ENCODE results near the gene LPIN1. TPM values are rescaled to one million over a fixed set of nuclear protein-coding genes. Genes with fewer than 3 reads are reported as not detected.

The LPIN1 gene
- polyA plus RNA-seq (ENCODE audit: insufficient read length in 4 of 4): 10 to 100 TPM; 22.1 to 26.2 (median 23.9) TPM

- DNase-seq (ENCODE audit: low read depth in 4 of 4, low spot score in 3 of 4): peak in 3 of 4 donors; percentile 74 to 81 (median 75)
These were observed at the start of gene LPIN1 for GRCh38 chr2:11746376-11746806. TSS of gene LPIN1 (plus strand) at chr2:11746632. CDS start at chr2:11765542, 18,910 bp downstream.

DNA sequence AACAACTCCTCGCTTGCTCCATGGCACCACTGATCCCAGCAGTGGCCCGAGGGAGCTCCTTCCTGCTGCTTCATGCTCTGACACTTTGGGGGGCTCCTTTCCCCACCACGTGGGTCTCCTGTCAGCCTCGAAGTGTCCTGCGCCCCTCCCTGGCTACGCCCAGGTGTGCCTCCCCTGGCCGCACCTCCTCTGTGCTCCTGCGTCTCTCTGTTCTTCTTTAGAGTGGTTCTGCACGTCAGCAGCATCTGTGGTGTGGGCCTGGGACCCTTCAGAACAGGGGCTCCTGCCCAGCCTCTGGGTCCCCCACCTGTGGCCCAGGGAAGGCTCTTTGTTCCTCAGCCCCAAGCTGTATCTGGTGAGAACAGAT is 49.7 kb upstream of the LPIN1 start:
- DNase-seq (ENCODE audit: low read depth in 4 of 4, low spot score in 3 of 4): no peak

DNA sequence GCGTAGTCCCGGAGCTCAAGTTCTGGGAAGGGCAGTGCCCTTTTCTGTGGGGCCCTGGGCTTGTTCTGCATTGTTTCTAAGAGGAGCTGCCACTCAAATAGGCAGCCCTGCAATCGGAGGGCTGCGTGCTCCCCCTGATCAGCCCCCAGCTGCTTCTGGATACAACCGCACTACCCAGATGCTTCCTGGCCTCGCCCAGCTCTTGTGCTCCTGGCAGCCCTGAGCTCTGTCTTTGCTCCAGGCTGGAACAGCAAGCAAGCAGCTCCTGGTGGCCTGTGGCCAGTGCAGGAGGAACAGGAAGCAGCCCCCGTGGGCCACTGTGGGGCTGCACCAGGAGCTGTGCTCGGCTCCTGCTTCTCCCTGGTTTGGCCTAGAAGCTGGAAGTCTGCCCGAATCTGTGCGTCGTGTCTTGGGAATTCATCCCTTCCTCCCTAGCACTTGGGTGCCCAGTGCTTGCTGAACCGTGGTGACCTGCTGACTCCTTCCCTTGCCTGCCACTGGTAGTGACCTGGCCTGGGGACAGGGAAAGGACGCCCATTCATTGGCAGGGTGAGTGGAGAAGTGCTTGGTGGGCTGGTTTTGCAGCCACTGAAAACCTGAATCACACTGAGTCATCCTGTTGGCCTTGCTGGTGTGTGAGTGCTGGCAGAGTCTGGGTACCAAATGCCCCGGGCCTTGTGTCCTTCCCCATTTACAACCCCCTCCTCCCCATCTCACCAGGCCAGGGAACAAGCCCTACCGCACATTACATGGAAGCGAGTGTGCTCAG is 49.1 kb upstream of the LPIN1 start:
- DNase-seq (ENCODE audit: low read depth in 4 of 4, low spot score in 3 of 4): no peak

- no peak for DNase-seq (ENCODE audit: low read depth in 4 of 4, low spot score in 3 of 4)
These were observed 48.2 kb upstream of the LPIN1 start for GRCh38 chr2:11698009-11698922.

GRCh38 chr2:11699686-11700670 is 46.5 kb upstream of the LPIN1 start:
- no peak for DNase-seq (ENCODE audit: low read depth in 4 of 4, low spot score in 3 of 4)

DNA sequence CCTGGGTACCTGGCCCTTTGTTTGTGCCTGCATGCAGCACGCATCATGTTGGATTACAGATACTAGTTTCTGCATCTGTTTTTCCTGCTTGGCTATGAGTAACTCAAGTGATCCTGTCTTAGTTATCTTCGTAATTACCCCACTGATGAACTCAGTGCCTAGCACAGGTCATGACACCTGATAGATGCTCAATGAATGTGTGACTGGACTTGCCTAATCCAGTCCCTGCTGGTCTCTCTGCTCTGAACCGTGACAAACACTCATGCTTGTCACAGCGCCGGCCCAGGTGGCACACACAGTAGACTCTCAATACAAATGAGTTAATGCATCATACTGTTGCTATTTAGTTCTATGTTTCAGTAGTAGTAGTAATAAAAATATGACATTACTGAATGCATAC is 45.2 kb upstream of the LPIN1 start:
- DNase-seq (ENCODE audit: low read depth in 4 of 4, low spot score in 3 of 4): no peak

DNA sequence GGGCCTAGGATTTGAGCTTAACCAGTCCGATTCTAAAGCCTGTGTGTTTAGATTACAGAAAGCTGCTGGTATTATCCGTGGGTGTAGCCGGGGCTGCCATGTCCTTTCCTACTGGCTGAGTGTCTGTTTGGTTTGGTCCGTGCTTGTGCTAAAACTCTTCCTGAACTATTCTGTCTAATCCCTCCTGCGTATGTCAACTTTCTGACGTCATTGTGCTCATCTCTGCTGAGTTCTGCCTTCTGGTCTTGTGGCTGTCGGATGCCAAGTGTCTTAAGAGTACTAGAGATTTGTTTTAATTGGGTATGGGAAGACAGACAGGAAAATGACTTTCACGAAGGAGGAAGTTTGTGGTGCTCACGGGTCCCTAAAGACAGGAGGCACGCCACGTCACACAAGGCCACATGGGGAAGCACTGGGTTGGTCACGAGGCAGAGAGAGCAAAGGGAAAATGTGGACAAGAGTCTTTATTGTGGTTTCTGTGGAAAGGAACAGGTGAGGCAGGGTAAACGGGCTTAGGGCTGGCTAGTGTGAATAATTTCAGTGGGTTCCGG is 44.6 kb upstream of the LPIN1 start:
- no peak for DNase-seq (ENCODE audit: low read depth in 4 of 4, low spot score in 3 of 4)

GRCh38 chr2:11702946-11703345 is 43.5 kb upstream of the LPIN1 start:
- no peak for DNase-seq (ENCODE audit: low read depth in 4 of 4, low spot score in 3 of 4)

GRCh38 chr2:11703700-11704099 is 42.7 kb upstream of the LPIN1 start:
- DNase-seq (ENCODE audit: low read depth in 4 of 4, low spot score in 3 of 4): no peak

- DNase-seq (ENCODE audit: low read depth in 4 of 4, low spot score in 3 of 4): no peak
These were observed 41.4 kb upstream of the LPIN1 start for GRCh38 chr2:11705063-11705462.

DNA sequence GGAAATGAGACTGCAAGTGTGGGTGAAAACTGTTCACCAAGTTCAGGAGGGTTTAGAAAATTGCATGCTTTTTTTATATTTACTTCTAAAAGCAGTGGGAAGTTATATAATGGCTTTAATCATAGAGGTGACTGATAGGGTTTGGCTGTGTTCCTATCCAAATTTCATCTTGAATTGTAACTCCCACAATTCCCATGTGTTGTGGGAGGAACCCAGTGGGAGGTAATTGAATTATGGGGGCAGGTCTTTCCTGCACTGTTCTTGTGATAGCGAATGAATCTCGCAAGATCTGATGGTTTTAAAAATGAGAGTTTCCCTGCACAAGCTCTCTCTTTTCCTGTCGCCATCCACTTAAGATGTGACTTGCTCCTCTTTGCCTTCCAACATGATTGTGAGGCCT is 40.7 kb upstream of the LPIN1 start:
- DNase-seq (ENCODE audit: low read depth in 4 of 4, low spot score in 3 of 4): no peak

DNA sequence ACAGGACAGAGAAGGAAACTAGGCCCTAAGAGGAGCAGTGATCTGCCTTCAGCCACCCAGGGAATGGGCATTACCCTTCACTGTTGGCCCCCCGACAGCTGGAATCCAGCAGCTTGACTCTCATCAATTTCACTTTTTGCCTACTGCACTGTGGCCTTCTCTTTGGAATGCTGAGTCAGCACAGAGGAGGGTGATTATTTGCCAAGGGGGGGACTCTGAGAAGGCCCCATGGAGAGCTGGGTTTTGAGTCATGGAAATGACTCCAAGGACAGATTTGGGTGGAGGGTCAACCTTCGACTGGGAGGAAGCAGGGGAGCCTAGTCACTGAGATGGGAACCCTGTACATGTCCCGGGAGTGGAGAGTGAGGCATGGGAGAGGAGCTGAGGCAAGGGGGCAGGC is 38.3 kb upstream of the LPIN1 start:
- DNase-seq (ENCODE audit: low read depth in 4 of 4, low spot score in 3 of 4): no peak

DNA sequence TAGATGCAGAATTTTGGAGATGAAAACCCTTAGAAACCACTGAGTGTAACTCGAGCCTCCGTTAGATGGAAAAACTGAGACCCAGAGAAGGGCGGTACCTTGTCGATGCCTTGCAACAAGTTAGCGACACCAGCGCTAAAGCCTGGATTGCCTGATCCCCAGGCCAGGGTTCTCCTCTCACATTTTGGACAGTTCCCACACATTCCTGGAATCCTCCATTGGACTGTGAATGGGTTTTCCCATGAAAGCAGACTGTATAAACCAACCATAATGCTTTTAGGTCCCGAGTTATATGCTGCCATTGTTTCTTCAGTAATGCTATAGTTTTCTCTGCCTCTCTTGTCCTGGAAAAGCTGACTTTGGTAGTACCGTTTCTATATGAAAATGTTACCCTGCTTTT is 37.1 kb upstream of the LPIN1 start:
- no peak for DNase-seq (ENCODE audit: low read depth in 4 of 4, low spot score in 3 of 4)

GRCh38 chr2:11710210-11710609 is 36.2 kb upstream of the LPIN1 start:
- no peak for DNase-seq (ENCODE audit: low read depth in 4 of 4, low spot score in 3 of 4)

- DNase-seq (ENCODE audit: low read depth in 4 of 4, low spot score in 3 of 4): no peak
These were observed 35.6 kb upstream of the LPIN1 start for GRCh38 chr2:11710632-11711353.

DNA sequence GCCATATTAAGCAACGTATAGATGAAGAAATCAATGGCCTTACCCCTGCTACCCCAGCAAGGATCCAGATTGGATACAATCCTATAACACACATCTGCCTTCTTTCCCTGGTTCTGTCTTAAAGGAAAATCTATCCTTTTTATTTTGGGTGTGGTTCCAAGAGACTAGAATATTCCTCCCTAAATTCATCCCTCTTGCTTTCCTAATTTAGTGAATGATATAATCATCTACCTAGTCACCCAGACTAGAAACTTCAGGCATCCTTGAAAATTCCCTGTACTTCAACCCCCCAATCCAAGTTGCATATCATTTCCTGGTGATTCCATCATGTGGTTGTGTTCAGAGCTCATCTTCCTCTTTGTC is 35.1 kb upstream of the LPIN1 start:
- no peak for DNase-seq (ENCODE audit: low read depth in 4 of 4, low spot score in 3 of 4)

DNA sequence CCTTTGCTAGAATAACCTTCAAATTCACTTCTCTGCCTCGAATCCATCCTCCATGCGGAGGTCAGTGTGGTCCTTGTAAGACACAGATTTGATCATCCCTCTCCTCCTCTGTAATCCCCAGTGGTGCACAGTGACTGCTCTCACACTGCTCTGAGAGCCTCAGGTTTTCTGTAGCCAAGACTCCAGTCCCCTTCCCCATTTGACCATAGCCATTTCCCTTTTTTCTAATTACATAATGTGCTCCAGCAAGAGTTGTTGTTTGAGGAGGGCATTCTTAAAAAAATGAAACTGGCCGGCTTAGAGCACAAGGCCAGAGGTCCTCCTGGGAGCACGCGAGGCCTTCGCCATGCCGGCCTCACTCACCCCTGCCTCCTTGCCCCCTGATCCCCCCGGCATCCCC is 34.7 kb upstream of the LPIN1 start:
- DNase-seq (ENCODE audit: low read depth in 4 of 4, low spot score in 3 of 4): no peak

- no peak for DNase-seq (ENCODE audit: low read depth in 4 of 4, low spot score in 3 of 4)
These were observed 33.6 kb upstream of the LPIN1 start for GRCh38 chr2:11712866-11713265.

DNA sequence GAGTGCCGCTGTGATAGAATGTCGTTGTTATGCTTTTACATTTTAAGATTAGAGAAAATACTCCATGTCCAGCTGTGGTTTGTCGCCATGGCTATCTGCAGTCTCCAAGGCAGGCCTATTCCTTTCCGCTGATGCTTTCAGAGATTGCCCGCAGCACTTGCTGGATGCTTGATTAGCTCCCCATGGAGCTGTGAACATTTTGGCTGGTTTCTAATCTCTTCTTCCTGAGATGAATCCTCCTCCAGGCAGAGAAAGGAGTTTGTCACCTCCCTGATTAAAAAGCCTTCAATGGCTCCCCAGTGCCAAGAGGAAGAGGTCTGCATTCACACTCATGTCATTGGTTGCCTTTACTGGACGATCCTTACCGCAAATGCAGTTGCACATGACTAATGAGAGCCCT is 32.6 kb upstream of the LPIN1 start:
- no peak for DNase-seq (ENCODE audit: low read depth in 4 of 4, low spot score in 3 of 4)

Measured in left renal pelvis (tissue), 4 donors.